ENCODE data around the gene TRIM46.

DNA sequence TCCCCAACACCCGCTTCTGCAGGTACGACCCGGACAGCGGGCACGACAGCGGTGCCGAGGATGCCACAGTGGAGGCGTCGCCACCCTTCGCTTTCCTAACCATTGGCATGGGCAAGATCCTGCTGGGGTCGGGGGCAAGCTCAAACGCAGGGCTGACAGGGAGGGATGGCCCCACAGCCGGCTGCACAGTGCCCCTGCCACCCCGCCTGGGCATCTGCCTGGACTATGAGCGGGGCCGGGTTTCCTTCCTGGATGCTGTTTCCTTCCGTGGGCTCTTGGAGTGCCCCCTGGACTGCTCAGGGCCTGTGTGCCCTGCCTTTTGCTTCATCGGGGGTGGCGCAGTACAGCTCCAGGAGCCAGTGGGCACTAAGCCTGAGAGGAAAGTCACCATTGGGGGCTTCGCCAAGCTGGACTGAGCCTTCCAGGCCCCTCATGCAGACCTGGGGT is 10.1 kb downstream of the TRIM46 start:
- TF ChIP-seq TARDBP (IDR thresholded peaks at IDR 0.05), result no peak
- TF ChIP-seq BHLHE40 (IDR thresholded peaks at IDR 0.05; ENCODE audit: borderline replicate concordance), result no peak
- TF ChIP-seq FOXK2 (IDR thresholded peaks at IDR 0.05), result no peak
- TF ChIP-seq SP1 (IDR thresholded peaks at IDR 0.05), result no peak
- TF ChIP-seq, protein P1, sequence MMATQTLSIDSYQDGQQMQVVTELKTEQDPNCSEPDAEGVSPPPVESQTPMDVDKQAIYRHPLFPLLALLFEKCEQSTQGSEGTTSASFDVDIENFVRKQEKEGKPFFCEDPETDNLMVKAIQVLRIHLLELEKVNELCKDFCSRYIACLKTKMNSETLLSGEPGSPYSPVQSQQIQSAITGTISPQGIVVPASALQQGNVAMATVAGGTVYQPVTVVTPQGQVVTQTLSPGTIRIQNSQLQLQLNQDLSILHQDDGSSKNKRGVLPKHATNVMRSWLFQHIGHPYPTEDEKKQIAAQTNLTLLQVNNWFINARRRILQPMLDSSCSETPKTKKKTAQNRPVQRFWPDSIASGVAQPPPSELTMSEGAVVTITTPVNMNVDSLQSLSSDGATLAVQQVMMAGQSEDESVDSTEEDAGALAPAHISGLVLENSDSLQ (IDR thresholded peaks at IDR 0.05), result no peak
- TF ChIP-seq HDGF (IDR thresholded peaks at IDR 0.05; ENCODE audit: borderline replicate concordance), result no peak
- no peak for TF ChIP-seq ARNT (IDR thresholded peaks at IDR 0.05)
- TF ChIP-seq L3MBTL2 (conservative IDR thresholded peaks at IDR 0.05), result no peak
- TF ChIP-seq FOXM1 (IDR thresholded peaks at IDR 0.05; ENCODE audit: borderline replicate concordance), result no peak
- no peak for TF ChIP-seq CTBP1 (IDR thresholded peaks at IDR 0.05; ENCODE audit: borderline replicate concordance)
- no peak for TF ChIP-seq ELF4 (IDR thresholded peaks at IDR 0.05)
